BLaER1 (cell line): ENCODE data around the gene MYF6.

Source experiments
- H3K27ac ChIP-seq: shearing (Covaris generic); formaldehyde crosslinking; 2 replicates; pipeline ENCODE4 v1.8.1; 2022
- H3K27me3 ChIP-seq: shearing (Covaris generic); formaldehyde crosslinking; 2 replicates; pipeline ENCODE4 v1.8.1; 2022
- H3K36me3 ChIP-seq: shearing (Covaris generic); formaldehyde crosslinking; 2 replicates; pipeline ENCODE4 v1.8.1; 2022
- H3K4me1 ChIP-seq: shearing (Covaris generic); formaldehyde crosslinking; 2 replicates; pipeline ENCODE4 v1.8.1; 2022
- H3K4me2 ChIP-seq: shearing (Covaris generic); formaldehyde crosslinking; 2 replicates; pipeline ENCODE4 v1.8.1; 2022
- H3K4me3 ChIP-seq: shearing (Covaris generic); formaldehyde crosslinking; 2 replicates; pipeline ENCODE4 v1.8.1; 2022
- H3K9ac ChIP-seq: shearing (Covaris generic); formaldehyde crosslinking; 2 replicates; pipeline ENCODE4 v1.8.1; 2022
- H3K9me3 ChIP-seq: shearing (Covaris generic); formaldehyde crosslinking; 2 replicates; pipeline ENCODE4 v1.8.1; 2022
- H4K20me1 ChIP-seq: shearing (Covaris generic); formaldehyde crosslinking; 2 replicates; pipeline ENCODE4 v1.8.1; 2022
- Cebpa-rat ChIP-seq: shearing (Covaris generic); IDR thresholded peaks from 2 replicates; pipeline ENCODE4 v1.8.1; 2022

Gene MYF6

GRCh38 chr12:80752464-80752863 is 45.0 kb downstream of the MYF6 start:
- Histone ChIP-seq H3K36me3 (no peaks in the 10 kb centered on the region), H3K4me2 (no peak overlapping the region), H3K9ac (no peak overlapping the region), H4K20me1 (no peaks in the 10 kb centered on the region), H3K4me3 (no peak overlapping the region), H3K27me3 (no peaks in the 10 kb centered on the region), H3K4me1 (no peaks in the 10 kb centered on the region), H3K9me3 (no peaks in the 10 kb centered on the region), H3K27ac (no peak overlapping the region)
- TF ChIP-seq Cebpa-rat: no peak

- Histone ChIP-seq H3K9ac (no peak overlapping the region), H3K27ac (no peak overlapping the region), H3K4me1 (no peaks in the 10 kb centered on the region), H4K20me1 (no peaks in the 10 kb centered on the region), H3K27me3 (no peaks in the 10 kb centered on the region), H3K9me3 (no peaks in the 10 kb centered on the region), H3K36me3 (no peaks in the 10 kb centered on the region), H3K4me3 (no peak overlapping the region), H3K4me2 (no peak overlapping the region)
- TF ChIP-seq Cebpa-rat: no peak
Observed at GRCh38 chr12:80754274-80754673, 46.8 kb downstream of the MYF6 start.

DNA sequence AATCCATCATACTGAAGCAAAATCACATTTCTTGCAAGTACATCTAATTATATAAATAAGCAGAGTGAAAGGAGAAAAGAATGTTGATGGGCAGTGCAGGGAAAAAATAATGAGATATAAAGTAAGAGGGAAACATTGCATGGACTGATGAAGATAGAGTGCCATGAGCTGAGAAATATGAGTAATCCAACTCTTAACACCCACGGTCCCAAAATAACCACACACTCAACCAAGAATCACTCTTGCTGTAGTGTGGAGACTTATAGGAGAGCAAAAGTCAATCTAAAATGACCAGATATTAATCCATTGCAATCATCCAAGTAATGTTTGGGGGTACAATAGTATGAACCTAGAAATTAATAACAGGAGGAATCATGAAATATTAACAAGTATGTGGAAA is 49.4 kb downstream of the MYF6 start:
- Histone ChIP-seq H4K20me1 (no peaks in the 10 kb centered on the region), H3K36me3 (no peaks in the 10 kb centered on the region), H3K9ac (no peak overlapping the region), H3K9me3 (no peaks in the 10 kb centered on the region), H3K4me3 (no peak overlapping the region), H3K4me2 (no peak overlapping the region), H3K27ac (no peak overlapping the region), H3K4me1 (no peaks in the 10 kb centered on the region), H3K27me3 (no peaks in the 10 kb centered on the region)
- no peak for TF ChIP-seq Cebpa-rat
